HG03520 (cell line): ENCODE results near the gene ACOX1.

Experiments
- ATAC-seq: cut with Tn5 transposase; IDR thresholded peaks from one replicate; pipeline ENCODE4 v1.9.1; 2021; ENCODE audit warnings: mild to moderate bottlenecking, moderate library complexity; ENCODE audit not compliant: unreplicated experiment

The ACOX1 gene

DNA sequence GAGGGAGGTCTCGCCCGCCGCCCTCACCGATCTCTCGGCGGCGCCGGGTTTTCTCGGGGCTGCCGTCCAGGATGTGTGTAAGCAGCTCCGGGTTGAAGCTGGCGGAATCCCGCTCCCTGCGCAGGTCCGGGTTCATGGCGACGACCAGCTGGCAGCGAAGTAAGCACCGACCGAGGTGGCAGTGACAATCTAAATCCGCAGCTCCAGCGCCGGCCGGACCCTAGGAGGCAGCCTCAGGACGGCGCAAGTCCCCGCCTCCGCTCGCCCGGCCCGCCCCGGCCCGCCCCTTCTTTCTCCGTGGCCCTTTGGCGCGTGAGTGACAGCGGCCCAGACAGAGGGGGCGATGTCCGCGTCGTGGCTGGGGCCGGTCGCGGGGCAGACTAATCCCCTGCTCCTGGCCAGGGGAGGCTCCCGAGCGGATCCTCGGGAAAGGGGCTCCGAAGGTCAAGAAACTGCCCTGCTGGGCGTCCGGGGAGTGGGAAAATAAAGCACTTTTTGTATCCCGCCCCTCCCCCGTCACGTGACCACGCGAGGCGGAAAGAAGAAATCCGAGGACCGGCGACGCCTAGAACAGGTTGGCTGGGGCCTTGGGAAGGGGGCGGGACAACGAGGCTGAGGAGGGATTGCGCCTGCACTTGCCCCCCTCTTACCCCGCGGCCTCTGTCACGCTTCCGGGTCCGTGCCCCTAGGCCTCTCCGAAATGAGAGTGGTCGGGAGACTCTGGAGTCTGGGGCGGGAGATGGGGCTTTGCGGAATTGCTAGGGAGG lies at the start of gene ACOX1, which contains the start of gene TEN1:
TSS of gene ACOX1 (minus strand) at position 229 of the 767 bp plus-strand sequence. CDS start at position 136, 93 bp downstream.
TSS of gene TEN1 (plus strand) at position 303 of the 767 bp plus-strand sequence. CDS start 6,953 bp downstream, outside the sequence.
- peak; percentile 81 for ATAC-seq

DNA sequence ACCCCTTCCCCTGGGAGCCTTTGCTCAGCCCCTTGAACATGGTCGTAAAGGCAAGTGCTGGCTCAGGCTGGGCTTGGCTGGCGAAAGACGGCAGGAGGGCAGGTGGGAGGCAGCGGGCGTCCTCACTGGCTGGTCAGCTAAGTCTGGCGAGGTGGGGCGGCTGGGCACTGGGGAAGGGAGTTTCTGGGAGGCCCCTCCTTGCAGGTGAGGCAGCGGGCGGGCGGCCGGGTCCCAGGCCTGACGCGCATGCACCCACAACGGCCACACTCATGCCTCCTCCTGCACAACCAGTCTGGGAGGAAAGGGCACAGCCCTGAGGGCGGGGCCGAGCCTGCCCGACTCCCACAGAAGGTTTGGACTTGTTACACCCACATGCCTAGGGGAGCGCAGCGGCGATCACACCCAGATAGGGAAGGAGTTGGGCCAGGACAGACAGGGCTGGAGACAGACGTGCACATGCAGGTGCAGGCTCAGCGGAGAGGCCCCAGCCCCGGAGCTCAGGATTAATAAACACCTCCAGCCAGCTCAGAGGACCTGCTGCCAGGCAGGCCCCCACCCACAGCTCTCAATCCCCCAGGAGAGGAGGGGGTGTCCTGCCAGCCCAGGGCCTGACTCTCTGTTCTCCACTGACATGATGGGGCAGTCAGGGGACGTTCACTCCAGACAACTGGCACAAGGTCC lies 48.3 kb upstream of the ACOX1 start, which contains the start of gene EVPL:
TSS of gene EVPL (minus strand) at position 148 of the 681 bp plus-strand sequence. CDS start at position 40, 108 bp downstream.
- ATAC-seq = no peak

DNA sequence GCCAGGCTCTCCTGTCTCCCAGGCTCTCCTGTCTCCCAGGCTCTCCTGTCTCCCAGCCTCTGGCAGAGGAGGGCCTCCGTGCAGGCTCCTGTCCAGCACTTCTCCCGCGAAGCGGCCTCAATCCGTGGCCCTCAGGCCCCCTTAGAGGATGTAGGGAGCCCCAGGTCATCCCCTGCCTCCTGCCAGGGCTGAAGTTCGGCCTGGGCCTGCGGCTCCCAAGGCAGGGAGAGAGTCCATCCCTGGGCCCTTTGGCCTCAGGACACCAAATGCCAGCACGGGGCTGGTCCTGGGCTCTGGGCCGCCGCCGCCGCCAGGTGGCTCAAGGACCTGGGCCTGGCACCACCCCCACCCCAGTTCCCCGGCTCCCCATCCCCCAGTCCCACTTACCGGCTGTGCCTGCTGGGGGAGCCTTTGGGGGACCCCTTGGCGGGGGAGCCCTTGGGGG lies 47.8 kb upstream of the ACOX1 start:
- no peak for ATAC-seq

DNA sequence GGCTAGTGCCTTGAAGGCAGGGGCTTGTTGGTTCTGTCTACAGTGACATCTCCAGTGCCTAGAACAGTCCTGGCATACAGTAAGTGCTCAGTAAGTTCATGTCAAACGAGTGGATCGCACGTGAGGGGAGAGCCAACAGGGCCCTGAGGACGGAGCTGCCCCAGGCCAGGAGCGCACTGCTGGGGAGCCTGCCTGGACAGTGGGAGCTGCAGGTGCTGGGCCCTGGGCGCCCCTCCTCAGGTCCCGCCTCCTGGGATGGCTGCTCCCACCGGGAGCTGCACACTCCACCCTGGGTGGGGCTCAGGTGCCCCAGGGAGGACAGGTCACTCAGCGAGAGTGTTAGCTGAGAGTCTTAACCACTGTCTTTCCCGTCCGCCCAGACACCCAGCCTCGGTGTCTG lies 46.3 kb upstream of the ACOX1 start:
- ATAC-seq = no peak

DNA sequence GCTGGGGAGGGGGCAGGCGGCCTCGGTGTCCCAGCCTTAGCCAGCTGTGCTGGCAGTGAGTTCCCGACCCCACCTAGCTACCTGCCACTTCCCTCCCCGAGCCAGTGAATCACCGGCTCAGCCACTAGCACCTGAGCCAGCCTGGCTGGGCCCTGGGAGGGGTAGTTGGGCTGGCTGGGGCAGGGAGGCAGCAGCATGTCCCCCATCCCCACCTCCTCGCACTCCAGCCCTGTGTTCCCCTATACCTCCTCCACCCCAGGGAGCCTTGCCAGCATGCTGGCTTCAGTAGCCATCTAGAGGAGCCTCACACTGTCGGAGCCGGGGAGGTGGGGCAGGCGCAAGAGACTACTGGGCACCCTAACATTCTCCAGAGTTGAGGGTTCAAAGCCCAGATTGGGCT lies 45.4 kb upstream of the ACOX1 start:
- ATAC-seq = no peak

DNA sequence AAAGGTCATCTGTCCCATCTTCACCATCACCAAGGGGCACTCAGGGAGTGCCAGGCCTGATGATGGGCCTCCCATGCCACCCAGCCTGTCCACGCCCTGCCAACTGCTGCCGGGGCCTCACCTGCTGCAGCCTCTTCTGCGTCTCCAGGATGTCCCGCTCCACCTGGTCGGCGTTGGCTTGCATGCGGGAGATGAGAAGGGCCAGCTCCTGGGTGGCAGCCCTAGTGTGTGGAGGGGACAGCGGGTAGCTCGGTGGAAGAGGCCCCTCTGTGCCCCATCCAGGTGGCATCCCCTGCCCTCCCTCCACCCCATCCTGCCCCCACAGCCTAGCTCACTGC lies 44.9 kb upstream of the ACOX1 start:
- ATAC-seq = no peak

DNA sequence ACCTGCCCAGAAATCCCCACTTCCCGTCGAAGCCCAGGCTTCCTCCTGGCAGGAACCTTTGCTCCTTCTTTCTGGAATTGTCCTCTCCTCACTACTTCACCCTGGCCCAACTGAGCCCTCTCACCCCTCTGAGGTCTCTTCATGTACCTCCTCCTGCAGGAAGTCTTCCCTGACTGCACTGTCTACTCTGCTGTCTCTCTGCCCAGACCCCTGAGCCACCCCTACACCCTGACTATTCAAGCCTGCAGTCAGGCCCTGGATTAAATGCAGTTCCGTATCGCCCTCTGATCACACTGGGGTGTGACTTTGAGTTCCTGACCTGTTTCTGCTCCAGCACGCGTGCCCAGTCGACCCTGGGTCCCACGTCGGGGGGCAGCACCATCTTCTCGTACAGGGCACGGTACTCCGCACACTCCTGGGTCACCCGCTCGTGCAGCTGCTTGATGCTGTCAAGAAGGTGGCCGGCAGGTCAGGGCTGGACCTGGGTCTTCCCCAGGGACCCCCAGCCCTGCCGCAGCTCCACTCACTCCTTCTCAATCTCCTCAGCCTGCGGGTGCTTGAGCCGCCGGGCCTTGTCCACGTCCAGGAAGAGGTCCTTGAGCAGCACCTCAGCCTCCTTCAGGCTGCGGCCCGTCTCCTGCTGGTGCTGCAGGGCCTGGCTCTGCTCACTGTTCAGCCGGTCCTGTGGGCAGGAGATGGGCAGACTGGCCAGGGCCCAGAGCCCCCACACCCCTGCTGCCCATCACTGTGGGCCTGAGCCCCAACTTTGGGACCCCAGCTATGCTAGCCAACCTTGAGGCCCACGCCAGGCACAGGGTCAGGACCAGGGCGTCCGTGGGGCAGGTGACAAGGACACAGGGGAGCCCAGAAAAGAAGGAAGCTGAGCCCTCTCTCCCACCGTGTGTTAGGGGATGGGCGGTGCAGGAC lies 44.3 kb upstream of the ACOX1 start:
- no peak for ATAC-seq

DNA sequence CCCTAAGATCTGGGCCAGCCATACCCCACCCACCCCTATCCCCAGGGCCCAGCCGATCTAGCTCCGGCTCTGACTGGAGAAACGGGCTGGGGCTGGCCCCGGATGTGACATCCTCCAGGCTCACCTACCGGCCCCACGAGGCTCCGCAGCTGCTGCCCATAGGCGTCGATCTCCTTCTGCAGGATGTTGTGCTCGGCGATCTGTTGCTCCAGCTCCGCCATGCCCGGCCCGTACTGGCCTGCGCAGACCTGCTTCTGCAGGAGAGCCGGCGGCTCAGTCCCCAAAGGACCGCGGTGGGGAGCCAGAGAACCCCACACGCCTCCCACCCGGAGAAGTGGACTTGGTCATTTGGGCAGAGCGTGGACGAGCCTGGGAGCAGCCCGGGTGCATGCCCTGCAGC lies 43.3 kb upstream of the ACOX1 start:
- ATAC-seq = no peak

DNA sequence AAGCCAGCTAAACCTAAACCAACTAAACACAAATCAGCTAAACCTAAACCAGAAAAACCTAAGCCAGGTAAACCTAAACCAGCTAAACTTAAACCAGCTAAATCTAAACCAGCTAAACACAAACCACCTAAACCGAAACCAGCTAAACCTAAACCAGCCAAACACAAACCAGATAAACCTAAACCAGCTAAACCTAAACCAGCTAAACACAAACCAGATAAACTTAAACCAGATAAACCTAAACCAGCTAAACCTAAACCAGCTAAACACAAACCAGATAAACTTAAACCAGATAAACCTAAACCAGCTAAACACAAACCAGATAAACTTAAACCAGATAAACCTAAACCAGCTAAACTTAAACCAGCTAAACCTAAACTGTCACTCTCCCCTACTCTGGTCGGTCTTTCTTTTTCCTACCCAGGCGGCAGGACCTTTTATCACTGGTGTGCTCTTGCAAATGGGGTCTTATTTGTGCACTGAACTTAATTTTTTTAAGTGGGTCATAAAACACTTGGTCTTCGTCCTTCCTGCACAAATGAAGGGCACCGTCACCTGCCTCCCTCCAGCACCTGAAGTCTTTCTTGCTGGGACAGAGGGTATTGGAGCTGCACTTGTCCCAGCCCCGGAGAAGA lies 41.0 kb upstream of the ACOX1 start:
- no peak for ATAC-seq

DNA sequence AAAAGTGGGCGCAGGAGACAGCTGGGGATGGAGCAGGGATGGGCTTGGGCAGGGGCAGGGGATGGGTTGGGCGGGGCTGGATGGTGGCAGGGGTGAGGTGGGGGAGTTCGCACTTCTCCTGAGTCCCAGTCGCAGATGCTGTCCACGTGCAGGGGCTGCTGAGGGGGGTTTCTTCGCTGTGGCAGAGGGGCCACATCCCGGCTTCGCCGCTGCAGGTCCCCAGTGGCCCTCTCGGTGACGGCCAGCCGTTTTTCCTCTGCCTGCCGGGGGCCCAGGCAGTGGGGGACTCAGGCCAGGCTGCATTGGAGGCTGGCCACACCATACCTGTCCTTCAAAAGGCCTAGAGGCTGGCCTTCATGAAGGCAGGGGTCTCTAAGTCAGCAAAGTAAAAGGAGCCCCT lies 39.8 kb upstream of the ACOX1 start:
- ATAC-seq = no peak

DNA sequence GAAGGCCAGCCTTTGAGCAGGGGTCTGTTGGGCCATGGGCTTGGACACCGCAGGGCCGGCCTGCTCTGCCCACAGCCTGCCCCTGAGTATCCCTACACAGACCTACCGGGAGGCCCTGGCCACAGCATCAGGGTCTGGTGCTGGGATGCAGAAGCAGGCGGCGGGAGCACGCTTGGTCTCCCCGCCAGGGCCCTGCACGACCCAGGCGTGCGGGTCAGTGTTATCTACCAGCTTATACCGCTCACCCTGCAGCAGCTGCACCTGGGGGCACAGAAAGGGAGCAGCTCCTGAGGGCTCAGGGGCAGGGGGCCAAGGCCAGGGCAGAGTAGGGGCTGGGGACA lies 39.3 kb upstream of the ACOX1 start:
- no peak for ATAC-seq

DNA sequence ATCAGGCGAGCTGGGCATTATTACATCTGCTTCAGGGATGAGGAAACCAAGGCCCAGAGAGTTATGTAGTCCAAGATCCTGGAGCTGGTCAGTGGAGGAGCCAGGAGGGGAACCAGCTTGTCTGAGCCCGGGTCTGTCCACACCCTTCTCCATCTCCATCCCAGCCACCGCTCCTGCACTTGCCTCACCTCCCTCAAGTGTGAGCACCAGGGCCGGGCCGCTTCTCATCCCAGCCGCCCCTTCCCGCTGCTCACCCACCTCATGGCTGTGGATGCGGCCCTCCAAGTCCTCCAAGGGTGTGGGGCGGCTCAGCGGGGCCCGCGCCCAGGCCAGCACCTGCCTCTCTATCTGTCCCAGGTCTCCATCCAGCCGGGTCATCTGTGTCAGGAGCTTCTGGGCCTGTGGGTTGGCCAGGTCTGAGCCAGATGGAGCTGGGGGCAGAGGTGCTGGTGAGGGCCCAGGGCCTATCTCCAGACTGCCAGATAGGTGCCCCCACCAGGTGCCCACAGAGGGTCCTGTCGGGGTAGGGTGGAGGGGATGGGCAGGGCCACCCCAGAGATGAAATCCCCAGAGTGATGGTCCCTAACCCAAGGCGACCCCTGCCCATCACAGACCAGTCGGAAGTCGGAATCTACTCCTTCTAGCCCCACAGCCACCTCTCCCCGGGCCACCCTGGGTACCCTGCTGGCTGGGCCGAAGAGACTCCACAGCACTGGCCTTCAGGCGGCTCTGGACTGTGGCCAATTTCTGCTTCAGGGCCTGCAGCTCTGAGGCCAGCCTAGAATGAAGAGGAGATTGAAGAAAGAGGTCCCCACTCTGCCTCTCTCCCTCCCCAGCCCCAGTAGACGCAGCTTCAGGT lies 38.7 kb upstream of the ACOX1 start:
- ATAC-seq = no peak

DNA sequence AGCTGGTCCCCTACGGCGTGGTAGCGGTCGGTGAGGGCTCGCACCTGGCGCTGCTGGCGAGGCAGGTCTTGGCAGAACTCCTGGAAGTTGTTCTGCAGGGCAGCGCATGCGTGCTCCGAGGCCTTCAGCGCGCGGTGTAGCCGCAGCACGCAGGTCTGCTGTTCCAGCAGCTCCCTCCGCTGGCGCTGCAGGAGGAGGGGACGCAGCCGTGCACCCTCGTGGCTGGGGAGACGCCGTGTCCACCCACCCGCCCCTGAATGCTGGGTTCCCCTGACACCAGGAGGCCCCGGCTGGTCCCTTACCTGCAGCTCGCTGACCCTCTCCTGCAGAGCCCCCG lies 35.9 kb upstream of the ACOX1 start:
- no peak for ATAC-seq

DNA sequence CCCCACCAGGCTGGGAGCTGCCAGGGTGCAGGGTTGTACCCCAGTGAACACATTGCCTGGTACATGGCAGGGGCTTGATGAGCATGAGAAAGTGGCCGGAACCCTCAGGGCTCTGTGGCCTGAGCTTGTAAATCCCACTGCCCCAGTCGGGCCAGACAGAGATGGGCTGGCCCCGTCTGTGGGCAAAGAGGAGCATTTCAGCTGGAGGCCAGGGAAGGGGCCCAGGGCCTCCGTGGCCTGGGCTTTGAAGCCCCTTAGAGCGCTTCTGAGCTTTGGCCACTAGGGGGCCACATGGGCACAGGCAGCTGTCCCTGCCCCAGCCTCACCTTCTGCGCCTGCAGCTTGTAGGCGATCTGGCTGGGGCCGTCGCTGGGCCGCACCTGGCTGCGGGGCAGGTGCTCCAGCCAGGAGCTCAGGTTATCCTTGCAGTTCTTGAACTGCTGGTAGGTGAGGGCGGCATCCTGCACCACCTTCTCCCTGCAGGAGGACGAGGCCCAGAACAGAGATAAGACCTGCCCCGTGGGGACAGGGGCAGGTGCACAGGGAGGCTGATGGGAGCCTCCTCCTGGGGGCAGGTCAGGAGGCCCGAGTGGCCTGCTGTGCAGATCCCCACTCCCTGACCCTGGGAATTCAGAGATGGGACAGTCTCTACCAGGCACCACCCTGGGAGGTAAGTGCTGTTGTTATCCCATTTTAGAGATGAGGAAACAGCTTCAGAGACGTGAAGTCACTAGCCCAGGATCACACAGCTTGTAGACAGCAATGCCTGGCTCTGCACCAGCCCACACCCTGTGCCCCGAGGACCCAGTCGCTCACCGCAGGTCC lies 35.3 kb upstream of the ACOX1 start:
- ATAC-seq = peak; percentile 55

DNA sequence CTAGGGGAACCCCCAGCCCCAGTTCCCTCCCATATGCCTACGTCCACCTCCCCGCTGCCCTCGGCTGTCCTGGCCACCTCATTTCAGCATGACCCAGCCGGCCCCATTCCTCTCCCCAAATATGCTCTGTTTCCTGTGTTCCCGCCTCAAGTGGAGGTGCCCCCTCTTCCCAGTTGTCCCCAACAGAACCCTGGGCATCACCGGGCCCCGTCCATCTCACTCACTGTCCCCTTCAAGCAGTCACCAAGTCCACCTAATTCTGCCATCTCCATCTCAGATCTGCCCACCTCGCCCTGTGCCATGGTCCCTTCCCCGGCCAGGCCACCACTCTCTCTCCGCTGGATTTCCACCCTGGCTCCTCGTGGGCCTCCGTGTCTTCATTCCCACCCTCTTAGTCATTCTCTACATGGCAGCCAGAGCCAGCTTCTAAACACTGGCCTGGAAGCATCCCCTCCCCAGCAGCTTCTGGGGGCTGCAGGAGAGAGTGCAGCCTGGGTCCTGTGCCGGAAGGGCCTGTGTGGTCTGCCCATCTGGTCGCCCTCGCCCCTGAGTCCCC lies 34.5 kb upstream of the ACOX1 start:
- no peak for ATAC-seq

DNA sequence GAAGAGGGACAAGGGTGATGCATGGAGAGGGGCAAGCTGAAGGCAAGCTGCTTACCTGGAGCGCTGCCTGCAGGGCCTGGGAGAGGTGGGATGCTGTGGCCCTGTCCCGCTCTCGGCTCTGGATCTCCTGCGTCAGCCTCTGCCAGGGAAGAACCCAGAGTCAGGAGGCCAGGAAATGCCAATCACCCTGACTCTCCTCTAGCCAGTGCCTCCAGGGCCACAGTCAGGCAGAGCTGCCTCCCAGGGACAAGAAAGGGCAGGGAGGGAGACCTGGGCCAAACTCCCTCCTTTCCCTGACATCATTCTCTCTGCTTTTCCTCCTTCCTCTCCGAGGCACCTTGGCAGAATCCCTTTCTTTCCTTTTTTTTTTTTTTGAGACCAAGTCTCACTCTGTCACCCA lies 33.0 kb upstream of the ACOX1 start:
- no peak for ATAC-seq

DNA sequence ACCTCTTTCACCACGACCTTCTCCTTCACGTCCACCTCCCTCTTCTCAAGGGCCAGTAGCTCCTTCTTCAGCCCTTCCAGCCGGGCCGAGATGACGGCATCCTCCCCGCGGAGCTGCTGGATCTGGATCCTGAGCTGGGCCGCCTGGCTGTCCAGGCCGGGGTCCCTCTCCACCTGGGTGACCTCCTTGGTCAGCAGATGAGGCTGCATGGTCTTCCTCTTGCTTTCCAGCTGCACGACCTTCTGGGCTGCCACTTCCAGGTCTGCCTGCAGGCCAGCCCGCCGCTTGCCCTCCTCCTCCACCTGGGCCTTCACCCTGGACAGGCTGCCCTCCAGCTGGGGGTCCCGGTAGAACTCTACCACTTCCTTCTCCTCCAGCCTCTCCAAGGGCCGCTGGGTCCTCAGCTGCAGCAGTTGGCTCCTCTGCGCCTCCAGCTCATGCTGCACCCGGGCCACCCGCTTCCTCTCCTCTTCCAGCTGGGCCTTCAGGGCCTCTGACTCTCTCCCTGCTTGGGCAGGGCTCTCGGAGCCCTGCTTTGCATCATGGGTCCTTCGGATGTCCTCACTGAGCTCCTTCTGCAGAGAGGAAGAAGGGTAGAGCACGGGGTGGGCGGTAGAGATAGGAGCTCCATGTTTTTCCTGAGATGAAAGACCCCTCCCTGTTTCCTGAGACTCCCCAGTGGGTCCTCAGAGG lies 31.1 kb upstream of the ACOX1 start:
- ATAC-seq = no peak

DNA sequence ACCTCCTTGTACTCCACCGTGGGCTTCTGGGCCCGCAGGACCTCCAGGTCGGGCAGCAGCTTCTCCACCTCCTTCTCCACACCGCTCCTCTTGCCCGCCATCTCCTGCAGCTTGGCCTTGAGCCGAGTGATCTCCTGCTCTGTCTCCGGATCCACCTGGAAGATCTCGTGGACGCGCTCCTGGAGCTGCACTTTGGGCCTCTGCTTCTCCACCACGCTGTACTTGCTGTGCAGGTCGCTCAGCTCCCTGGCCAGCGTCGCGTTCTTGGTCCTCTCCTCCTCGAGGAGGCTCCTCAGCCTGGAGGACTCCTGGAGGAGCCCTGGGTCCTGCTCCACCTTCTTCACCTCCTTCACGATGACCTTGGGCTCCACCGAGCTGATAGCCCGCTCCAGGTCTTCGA lies 30.5 kb upstream of the ACOX1 start:
- ATAC-seq = no peak
